K562 (cell line): ENCODE results near the gene CHCHD1. TPM values are rescaled to one million over a fixed set of nuclear protein-coding genes. Genes with fewer than 3 reads are reported as not detected.
A peak's percentile ranks its signal among the peaks of the same experiment; 100 is the strongest.

Experiments used
- CHD2 ChIP-seq: IDR thresholded peaks from 2 replicates; pipeline ENCODE4 v1.6.1; 2011; ENCODE audit warnings: low read depth, low read length
- CHD4 ChIP-seq: fragments of 200-600 bp; sonication (generic); IDR thresholded peaks from 3 replicates; pipeline ENCODE4 v1.6.1; 2012; ENCODE audit warnings: low read depth, mild to moderate bottlenecking, mixed read lengths, low read length, inconsistent platforms; ENCODE audit not compliant: insufficient read depth, insufficient replicate concordance, poor library complexity, severe bottlenecking
- EP300 ChIP-seq: IDR thresholded peaks from 2 replicates; pipeline ENCODE4 v1.6.1; 2012; ENCODE audit warnings: low read length, improper control_type of control experiment
- HDAC3 ChIP-seq: fragments of 450-650 bp; IDR thresholded peaks from 2 replicates; pipeline ENCODE4 v1.6.1; 2018; ENCODE audit warnings: borderline replicate concordance, mild to moderate bottlenecking, moderate library complexity; ENCODE audit not compliant: partially characterized antibody
- HSF4 ChIP-seq: fragments of 250-450 bp; sonication (Bioruptor Pico); IDR thresholded peaks from 2 replicates; pipeline ENCODE4 v2.1.2; 2022; ENCODE audit warnings: mild to moderate bottlenecking, moderate library complexity, borderline replicate concordance
- MTF1 ChIP-seq: fragments of 250-450 bp; sonication (Bioruptor Pico); IDR thresholded peaks from 2 replicates; pipeline ENCODE4 v1.9.0; 2021; ENCODE audit warnings: moderate library complexity, mild to moderate bottlenecking, inconsistent platforms, borderline replicate concordance
- NFYB ChIP-seq: IDR thresholded peaks from 2 replicates; pipeline ENCODE4 v1.6.1; 2011; ENCODE audit warnings: mild to moderate bottlenecking, moderate library complexity; ENCODE audit not compliant: insufficient read length; ENCODE audit errors: extremely low read depth
- NONO ChIP-seq, 2 experiments: fragments of 200-400 bp in 1 of 2; fragments of 450-650 bp in 1 of 2; formaldehyde crosslinking in 1 of 2; IDR thresholded peaks; 2 replicates each; pipeline ENCODE4 v1.6.1; 2017; ENCODE audit warnings: low read depth in 2 of 2, mild to moderate bottlenecking in 2 of 2, moderate library complexity in 2 of 2, low read length in 1 of 2
- NR3C1 ChIP-seq: sonication (generic); formaldehyde crosslinking; IDR thresholded peaks from 2 replicates; pipeline ENCODE4 v1.8.1; 2022; ENCODE audit warnings: missing genetic modification reagents
- TAF7 ChIP-seq: fragments of 450-650 bp; IDR thresholded peaks from 2 replicates; pipeline ENCODE4 v1.6.1; 2016; ENCODE audit warnings: missing genetic modification characterization, missing compliant biosample characterization
- ZNF778 ChIP-seq: fragments of 450-650 bp; formaldehyde crosslinking; IDR thresholded peaks from 2 replicates; pipeline ENCODE4 v1.4.0; 2020; ENCODE audit warnings: mild to moderate bottlenecking, moderate library complexity
- polyA plus RNA-seq, 8 experiments: library from polyadenylated mRNA; depleted of rRNA in 4 of 8; stranded (reverse) in 5 of 8; unstranded in 3 of 8; fragments of >200 nt; fragmentation: Nextera tagmentation in 2 of 8; fragmentation: Illumina TruSeq in 1 of 8; extraction: Ambion mirVana in 2 of 8; extraction: Trizol in 1 of 8; gene quantifications; 2 replicates each; pipeline versions ENCODE4 v1.2.1 to v1.2.3, GENCODE V29; 2011 to 2014; ENCODE audit warnings: inconsistent platforms in 1 of 8, missing spikeins in 1 of 8
- total RNA-seq, 7 experiments: library from RNA; depleted of rRNA in 6 of 7; stranded (reverse); fragments of >200 nt in 6 of 7; fragmentation: Illumina TruSeq in 2 of 7; extraction: Trizol in 2 of 7; gene quantifications; 2 replicates each; pipeline versions ENCODE4 v1.2.1 to v1.2.3, GENCODE V29; 2011 to 2021; ENCODE audit warnings: low replicate concordance in 1 of 7
- TF ChIP-seq, protein P1 (sequence below): sonication (generic); formaldehyde crosslinking; IDR thresholded peaks from 2 replicates; pipeline ENCODE4 v1.8.0; 2023; ENCODE audit warnings: mild to moderate bottlenecking, missing genetic modification reagents
- TF ChIP-seq, protein P2 (sequence below): fragments of 450-650 bp; IDR thresholded peaks from 2 replicates; pipeline ENCODE4 v1.6.1; 2016
- TF ChIP-seq, protein P3 (sequence below): sonication (generic); formaldehyde crosslinking; IDR thresholded peaks from 2 replicates; pipeline ENCODE4 v1.4.0; 2020; ENCODE audit warnings: mild to moderate bottlenecking, missing genetic modification reagents

The CHCHD1 gene
- total and polyA plus RNA-seq, 9 of the 15 experiments (the other 6 are each of a cell fraction or from before 2014, with no cell fraction given) = 52.9 to 126 (median 83.4) TPM

DNA sequence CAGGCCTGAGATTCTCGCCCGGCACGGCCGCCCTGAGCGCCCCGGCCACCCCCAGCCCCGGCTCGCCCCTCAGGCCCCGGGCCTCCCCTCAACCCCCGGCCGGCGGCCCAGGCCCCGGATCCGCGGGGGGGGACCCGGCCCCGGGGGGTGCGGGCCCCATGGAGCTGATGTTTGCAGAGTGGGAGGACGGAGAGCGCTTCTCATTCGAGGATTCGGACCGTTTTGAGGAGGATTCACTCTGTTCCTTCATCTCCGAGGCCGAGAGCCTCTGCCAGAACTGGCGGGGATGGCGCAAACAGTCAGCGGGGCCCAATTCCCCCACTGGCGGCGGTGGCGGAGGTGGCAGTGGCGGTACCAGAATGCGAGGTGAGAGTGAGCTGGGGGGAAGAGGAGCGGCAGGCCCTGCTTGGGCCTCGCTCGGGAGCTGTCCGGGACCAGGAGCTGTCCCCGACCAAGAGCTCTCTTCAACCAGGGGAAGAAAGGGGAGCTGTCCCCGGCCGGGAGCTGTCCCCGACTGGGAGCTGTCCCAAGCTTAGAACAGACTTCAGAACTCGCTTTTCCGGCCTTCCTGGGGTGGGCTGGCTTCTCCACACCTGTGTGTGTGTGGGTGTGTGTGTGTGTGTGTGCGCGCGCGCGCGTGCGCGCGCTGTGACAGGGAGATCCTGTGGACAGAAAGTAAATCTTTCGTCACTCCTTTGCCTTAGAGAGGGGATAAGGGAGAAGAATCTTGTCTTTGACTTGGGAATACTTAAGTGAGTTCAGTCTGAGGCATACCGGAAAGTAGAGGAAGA lies 4.1 kb downstream of the CHCHD1 start (continued):
- TF ChIP-seq, protein P1, sequence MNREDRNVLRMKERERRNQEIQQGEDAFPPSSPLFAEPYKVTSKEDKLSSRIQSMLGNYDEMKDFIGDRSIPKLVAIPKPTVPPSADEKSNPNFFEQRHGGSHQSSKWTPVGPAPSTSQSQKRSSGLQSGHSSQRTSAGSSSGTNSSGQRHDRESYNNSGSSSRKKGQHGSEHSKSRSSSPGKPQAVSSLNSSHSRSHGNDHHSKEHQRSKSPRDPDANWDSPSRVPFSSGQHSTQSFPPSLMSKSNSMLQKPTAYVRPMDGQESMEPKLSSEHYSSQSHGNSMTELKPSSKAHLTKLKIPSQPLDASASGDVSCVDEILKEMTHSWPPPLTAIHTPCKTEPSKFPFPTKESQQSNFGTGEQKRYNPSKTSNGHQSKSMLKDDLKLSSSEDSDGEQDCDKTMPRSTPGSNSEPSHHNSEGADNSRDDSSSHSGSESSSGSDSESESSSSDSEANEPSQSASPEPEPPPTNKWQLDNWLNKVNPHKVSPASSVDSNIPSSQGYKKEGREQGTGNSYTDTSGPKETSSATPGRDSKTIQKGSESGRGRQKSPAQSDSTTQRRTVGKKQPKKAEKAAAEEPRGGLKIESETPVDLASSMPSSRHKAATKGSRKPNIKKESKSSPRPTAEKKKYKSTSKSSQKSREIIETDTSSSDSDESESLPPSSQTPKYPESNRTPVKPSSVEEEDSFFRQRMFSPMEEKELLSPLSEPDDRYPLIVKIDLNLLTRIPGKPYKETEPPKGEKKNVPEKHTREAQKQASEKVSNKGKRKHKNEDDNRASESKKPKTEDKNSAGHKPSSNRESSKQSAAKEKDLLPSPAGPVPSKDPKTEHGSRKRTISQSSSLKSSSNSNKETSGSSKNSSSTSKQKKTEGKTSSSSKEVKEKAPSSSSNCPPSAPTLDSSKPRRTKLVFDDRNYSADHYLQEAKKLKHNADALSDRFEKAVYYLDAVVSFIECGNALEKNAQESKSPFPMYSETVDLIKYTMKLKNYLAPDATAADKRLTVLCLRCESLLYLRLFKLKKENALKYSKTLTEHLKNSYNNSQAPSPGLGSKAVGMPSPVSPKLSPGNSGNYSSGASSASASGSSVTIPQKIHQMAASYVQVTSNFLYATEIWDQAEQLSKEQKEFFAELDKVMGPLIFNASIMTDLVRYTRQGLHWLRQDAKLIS (CRISPR knock-in tag) = 0 out of 2 replicates have a peak, but pooled peaks have one; percentile 35
- TF ChIP-seq, protein P2, sequence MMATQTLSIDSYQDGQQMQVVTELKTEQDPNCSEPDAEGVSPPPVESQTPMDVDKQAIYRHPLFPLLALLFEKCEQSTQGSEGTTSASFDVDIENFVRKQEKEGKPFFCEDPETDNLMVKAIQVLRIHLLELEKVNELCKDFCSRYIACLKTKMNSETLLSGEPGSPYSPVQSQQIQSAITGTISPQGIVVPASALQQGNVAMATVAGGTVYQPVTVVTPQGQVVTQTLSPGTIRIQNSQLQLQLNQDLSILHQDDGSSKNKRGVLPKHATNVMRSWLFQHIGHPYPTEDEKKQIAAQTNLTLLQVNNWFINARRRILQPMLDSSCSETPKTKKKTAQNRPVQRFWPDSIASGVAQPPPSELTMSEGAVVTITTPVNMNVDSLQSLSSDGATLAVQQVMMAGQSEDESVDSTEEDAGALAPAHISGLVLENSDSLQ = peak; percentile 31; the same call in 1 of the 2 replicates
- no peak for TF ChIP-seq NR3C1 (CRISPR knock-in tag)
- TF ChIP-seq NONO (IDR thresholded peaks at IDR 0.05; ENCODE audit: low read depth in 2 of 2, low read length in 1 of 2) = no peak
- TF ChIP-seq ZNF778 = no peak
- TF ChIP-seq MTF1 (CRISPR knock-in tag) = no peak
- no peak for TF ChIP-seq HDAC3
- no peak for TF ChIP-seq TAF7
- no peak for TF ChIP-seq NFYB
- TF ChIP-seq EP300 = no peak
- TF ChIP-seq, protein P3, sequence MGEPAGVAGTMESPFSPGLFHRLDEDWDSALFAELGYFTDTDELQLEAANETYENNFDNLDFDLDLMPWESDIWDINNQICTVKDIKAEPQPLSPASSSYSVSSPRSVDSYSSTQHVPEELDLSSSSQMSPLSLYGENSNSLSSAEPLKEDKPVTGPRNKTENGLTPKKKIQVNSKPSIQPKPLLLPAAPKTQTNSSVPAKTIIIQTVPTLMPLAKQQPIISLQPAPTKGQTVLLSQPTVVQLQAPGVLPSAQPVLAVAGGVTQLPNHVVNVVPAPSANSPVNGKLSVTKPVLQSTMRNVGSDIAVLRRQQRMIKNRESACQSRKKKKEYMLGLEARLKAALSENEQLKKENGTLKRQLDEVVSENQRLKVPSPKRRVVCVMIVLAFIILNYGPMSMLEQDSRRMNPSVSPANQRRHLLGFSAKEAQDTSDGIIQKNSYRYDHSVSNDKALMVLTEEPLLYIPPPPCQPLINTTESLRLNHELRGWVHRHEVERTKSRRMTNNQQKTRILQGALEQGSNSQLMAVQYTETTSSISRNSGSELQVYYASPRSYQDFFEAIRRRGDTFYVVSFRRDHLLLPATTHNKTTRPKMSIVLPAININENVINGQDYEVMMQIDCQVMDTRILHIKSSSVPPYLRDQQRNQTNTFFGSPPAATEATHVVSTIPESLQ (CRISPR knock-in tag) = no peak
- TF ChIP-seq HSF4 (CRISPR knock-in tag) = no peak
- TF ChIP-seq CHD2 = no peak
- TF ChIP-seq CHD4 = no peak
